ENCODE measurements around the gene GRM8.

GRM8 gene

DNA sequence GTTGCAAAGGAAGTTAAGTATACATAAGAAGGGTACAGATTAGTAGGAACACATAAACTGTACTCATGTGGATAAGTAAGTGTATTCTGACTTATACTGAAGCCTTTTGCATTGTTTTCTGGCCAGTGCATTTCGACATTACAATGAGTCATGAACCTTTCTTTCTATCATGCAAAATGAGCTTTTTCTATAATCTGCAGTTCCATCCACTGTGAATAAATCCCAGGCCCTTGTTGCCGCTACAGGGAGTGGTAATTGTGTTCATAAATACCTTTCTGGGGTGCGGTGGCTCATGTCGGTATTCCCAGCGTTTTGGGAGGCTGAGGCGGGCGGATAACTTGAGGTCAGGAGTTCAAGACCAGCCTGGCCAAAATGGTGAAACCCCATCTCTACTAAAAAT is 858.3 kb downstream of the GRM8 start:
- in situ Hi-C loops (cut with MboI; ENCODE audit: low sequenced_read_pairs, unreplicated experiment), result no loop called here

More for the DNA sequence above, 858.3 kb downstream of the GRM8 start:
- TF ChIP-seq CTCF (IDR thresholded peaks at IDR 0.05; ENCODE audit: borderline replicate concordance, control extremely low read depth, extremely low read depth, insufficient read depth, missing control alignments), result no peak
- DNase-seq (ENCODE audit: low spot score), result no peak

Measured in GM13976 (cell line).